Epithelial cell of esophagus (primary cell): ENCODE measurements around the gene CHN2.

Experiments
- DNase-seq: peaks from one replicate; pipeline ENCODE4 v3.0.0; 2010; ENCODE audit warnings: low read depth
- H3K4me3 ChIP-seq: 2 replicates; pipeline ENCODE4 v1.5.1; 2011; ENCODE audit warnings: mild to moderate bottlenecking, low read length, control low read depth
- TF ChIP-seq, protein P1 (sequence below): IDR thresholded peaks from 2 replicates; pipeline ENCODE4 v1.5.1; 2011; ENCODE audit warnings: low read depth, mild to moderate bottlenecking, low read length, control low read depth, inconsistent platforms; ENCODE audit not compliant: insufficient read depth; ENCODE audit errors: missing control alignments

CHN2 gene

DNA sequence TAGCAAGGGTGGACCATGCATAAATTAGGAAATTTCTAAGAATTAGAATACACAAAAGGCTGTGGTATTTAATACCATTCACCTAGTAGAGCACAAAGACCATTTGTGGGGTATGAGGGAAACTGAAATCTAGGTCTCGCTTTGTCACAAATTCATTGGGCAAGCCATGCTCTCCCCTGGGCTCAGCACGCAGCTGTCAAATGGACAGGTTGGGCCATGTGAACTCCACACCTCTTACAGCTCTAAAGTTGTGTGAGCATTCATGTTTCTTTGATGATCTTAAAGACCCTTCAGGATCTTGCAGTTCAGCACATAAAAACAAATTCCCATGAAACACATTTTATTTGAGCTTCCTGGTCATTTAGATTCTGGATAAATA lies 121.3 kb downstream of the CHN2 start:
- DNase-seq = no peak
- TF ChIP-seq, protein P1, sequence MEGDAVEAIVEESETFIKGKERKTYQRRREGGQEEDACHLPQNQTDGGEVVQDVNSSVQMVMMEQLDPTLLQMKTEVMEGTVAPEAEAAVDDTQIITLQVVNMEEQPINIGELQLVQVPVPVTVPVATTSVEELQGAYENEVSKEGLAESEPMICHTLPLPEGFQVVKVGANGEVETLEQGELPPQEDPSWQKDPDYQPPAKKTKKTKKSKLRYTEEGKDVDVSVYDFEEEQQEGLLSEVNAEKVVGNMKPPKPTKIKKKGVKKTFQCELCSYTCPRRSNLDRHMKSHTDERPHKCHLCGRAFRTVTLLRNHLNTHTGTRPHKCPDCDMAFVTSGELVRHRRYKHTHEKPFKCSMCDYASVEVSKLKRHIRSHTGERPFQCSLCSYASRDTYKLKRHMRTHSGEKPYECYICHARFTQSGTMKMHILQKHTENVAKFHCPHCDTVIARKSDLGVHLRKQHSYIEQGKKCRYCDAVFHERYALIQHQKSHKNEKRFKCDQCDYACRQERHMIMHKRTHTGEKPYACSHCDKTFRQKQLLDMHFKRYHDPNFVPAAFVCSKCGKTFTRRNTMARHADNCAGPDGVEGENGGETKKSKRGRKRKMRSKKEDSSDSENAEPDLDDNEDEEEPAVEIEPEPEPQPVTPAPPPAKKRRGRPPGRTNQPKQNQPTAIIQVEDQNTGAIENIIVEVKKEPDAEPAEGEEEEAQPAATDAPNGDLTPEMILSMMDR = no peak
- no peak overlapping the region for H3K4me3 ChIP-seq

DNA sequence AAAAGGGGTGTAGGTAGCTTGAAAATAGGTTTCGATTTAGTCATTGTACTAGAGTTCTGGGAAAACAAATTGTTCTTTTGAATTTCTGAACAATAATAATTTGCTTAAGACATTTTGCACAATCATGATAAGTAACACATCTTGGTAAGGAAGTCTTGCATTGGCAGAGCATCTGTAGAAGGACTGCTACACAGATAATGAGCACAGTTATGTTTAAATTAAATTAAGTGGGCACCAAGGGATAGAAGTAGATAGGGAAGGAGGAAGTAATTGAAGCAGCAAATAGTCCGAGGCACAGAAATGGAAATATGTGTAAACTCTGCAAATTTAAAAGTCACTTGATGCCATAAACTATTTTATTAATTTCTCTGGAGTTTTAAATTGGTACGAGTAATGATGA lies 122.4 kb downstream of the CHN2 start:
- no peak overlapping the region for H3K4me3 ChIP-seq
- no peak for DNase-seq
- TF ChIP-seq, protein P1 = no peak

DNA sequence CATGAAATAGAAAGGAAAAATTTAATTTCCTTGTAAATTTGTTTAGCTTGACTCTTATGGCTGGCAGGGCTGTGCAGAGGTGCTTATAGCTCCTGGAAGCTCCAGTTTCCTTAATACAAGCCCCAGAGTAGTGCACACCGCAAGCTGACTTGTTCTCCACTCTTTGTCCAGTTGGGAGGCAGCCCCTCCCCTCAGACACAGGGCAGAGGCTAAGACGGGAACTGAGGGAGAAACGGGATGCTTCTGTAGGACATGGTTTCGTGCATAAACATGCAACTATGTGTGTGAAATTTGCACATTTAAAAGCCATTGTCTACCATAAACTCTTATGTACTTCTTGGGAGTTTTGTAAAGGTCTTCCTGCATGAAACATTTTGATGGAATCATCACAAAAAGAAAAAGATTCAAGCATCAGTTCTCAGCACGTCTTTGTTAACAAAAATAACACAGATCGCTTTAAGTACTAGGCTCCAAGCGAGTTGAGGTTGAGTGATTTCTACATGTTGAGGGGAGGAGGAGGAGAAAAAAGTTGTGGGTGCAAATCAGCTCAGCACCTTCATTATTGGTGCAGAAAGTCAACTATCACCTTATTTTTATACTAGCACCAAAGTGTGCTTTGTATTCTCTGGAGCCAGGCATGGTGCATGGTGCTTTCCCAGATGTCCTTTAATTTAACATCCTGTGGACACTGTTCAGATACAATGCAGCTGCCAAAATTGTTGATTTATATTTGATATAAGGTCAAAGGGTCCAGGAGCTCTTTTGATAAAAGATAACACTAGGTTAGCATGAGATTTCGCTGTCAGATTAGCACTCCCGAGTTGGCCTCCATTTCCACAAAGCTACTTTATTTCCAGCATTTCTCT lies 124.5 kb downstream of the CHN2 start:
- TF ChIP-seq, protein P1 = no peak
- H3K4me3 ChIP-seq = no peak overlapping the region
- DNase-seq = no peak

DNA sequence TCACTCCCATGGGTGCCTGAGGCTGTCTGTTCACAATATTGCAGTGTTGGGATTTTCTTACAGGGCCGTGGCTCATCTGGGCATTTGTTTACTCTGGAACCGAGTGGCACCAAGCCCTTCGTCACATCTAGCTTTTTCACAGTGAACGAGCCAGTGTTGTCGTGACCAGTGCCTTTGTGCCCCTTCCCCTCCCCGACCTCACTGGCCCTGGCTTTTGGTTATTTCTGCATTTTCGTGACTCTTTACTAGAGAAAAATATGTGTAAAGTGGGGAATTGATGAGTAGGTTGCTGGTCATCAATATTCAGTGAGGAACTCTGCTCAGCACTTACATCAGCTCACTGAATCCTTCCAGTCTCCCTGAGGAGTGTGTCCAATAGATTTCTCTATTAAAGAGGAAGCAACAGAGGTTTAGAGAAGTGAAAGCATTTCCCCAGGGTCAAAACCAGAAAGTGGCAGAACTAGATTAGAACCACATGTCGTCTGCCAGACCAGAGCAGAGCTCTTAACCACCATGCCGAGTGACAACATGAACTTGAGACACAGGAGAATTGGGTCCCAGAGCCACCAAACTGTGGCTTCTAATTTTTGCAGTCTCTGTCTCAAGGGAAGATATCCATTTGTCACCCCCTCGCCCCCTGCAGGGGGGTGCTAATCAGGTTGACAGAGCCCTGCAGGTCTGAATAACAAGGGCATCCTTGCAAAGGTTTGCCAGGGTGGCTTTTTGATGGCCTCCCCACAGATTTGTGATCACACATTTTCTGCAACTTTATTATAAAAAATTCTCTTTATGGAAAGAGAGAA lies 125.3 kb downstream of the CHN2 start:
- no peak for DNase-seq
- TF ChIP-seq, protein P1 = no peak
- no peak overlapping the region for H3K4me3 ChIP-seq

DNA sequence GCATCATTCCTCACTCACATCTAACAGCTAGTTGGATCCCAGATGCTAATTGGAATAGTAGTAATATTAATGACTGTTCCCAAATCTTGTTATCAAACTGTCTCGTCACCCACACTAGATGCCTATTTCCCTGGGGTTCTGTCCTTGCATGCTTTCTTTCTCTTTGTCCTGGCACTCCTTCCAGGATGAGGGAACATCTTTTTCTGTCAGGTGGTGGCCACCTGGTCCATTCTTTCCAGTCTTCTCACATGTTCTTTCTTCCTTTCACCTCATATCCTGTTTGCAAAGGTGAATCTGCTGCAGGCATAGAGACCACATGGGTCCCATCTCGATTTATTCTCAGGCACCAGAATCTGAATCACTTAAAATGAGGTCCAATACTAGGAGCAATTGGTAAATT lies 126.0 kb downstream of the CHN2 start:
- H3K4me3 ChIP-seq = no peak overlapping the region
- TF ChIP-seq, protein P1 = no peak
- DNase-seq = no peak

DNA sequence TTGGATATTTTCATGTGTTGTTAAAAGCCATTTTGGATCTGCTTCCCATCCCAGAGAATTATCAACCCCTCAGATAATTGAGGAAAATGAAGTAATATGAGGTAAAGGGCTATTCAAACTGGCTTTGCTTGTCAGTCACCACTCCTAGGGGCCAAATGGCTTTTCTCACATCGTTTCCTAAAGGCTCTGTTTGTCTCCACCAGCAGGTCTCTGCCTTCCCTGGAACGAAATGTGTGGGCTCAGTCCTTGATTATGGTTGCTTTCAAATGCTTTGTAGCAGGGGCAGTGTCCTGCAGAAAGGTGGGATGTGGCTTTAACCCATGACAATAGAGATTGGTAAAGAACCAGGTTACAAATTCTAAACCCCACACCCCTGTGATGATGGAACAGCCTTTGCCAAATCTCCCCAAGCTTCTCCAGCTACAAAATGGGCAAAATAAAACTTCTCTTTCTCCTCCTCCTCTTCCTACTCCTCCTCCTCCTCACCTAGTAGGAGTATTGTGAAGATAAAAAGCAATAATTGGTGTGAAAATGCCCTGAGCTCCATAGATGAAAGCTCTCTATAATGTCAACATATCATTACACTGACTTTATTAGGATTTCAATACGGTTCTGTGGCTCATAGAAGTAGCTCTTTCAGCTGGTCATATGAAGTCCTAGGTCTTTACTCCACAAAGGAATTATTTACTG lies 127.6 kb downstream of the CHN2 start:
- no peak for DNase-seq
- TF ChIP-seq, protein P1 = no peak
- H3K4me3 ChIP-seq = no peak overlapping the region
